ENCODE measurements around the gene IGFBP1. TPM values are rescaled to one million over a fixed set of nuclear protein-coding genes. Genes with fewer than 3 reads are reported as not detected.

IGFBP1 gene
- total RNA-seq, 6 experiments from 2014 or later: not detected

GRCh38 chr7:45909561-45909960 lies 21.3 kb downstream of the IGFBP1 start:
- 0 out of 2 replicates have a peak, but pooled peaks cover 3% of the 10 kb centered on the region for H3K27me3 Mint-ChIP-seq (ENCODE audit: insufficient read depth)
- TF ChIP-seq, protein P1, sequence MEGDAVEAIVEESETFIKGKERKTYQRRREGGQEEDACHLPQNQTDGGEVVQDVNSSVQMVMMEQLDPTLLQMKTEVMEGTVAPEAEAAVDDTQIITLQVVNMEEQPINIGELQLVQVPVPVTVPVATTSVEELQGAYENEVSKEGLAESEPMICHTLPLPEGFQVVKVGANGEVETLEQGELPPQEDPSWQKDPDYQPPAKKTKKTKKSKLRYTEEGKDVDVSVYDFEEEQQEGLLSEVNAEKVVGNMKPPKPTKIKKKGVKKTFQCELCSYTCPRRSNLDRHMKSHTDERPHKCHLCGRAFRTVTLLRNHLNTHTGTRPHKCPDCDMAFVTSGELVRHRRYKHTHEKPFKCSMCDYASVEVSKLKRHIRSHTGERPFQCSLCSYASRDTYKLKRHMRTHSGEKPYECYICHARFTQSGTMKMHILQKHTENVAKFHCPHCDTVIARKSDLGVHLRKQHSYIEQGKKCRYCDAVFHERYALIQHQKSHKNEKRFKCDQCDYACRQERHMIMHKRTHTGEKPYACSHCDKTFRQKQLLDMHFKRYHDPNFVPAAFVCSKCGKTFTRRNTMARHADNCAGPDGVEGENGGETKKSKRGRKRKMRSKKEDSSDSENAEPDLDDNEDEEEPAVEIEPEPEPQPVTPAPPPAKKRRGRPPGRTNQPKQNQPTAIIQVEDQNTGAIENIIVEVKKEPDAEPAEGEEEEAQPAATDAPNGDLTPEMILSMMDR (IDR thresholded peaks at IDR 0.05): no peak
- H3K4me3 Mint-ChIP-seq: no peak overlapping the region
- H3K27ac Mint-ChIP-seq: no peak overlapping the region
- H3K9me3 Mint-ChIP-seq: peaks cover 6% of the 10 kb centered on the region
- peaks cover 33% of the 10 kb centered on the region; the same call in 1 of the 2 replicates for H3K36me3 Mint-ChIP-seq (ENCODE audit: low read depth)
- DNase-seq: no peak
- H3K4me1 Mint-ChIP-seq (ENCODE audit: low read depth): no peaks in the 10 kb centered on the region

DNA sequence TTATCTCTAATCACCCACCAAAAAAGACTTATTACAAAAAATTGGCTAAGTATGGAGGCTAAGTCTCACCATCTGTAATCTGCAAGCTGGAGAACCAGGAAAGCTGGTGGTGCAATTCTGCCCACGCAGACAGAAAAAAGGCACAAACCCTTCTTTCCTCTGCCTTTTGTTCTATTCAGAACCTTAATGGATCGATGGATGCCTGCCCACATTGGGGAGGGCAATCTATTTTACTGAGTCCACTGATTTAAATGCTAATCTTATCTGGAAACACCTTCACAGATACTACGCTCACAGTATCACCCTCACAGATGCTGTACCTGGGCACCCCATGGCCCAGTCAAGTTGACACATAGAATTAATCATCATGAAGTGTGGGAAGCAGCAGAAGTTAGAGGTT lies 22.6 kb downstream of the IGFBP1 start:
- DNase-seq: no peak
- Mint-ChIP-seq H3K9me3 (peaks cover 6% of the 10 kb centered on the region), H3K36me3 (ENCODE audit: low read depth) (peaks cover 40% of the 10 kb centered on the region), H3K27me3 (ENCODE audit: insufficient read depth) (0 out of 2 replicates have a peak, but pooled peaks cover 3% of the 10 kb centered on the region), H3K4me3 (no peak overlapping the region), H3K4me1 (ENCODE audit: low read depth) (peaks cover 2% of the 10 kb centered on the region; the same call in 1 of the 2 replicates), H3K27ac (no peak overlapping the region)
- TF ChIP-seq, protein P1 (IDR thresholded peaks at IDR 0.05): no peak

DNA sequence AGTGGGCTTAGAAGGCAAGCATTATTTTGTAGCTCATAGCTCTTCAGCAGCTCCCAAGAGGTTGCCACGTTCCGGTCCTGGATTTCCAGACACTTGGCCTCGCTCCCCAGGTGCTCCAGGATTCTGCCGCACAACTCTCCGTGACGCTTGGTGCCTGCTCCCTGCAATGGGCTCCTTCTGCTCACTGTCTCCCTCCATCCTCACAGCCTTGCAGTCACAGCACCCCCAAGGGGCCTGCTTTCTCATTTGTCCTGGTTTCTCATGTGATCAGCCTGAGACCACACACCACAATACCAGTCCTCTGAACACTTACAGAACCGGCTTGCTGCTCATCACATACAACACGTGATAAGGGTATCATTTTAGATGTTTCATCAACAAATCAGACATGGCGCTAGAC lies 23.0 kb downstream of the IGFBP1 start:
- TF ChIP-seq, protein P1 (IDR thresholded peaks at IDR 0.05): no peak
- Mint-ChIP-seq H3K4me3 (no peak overlapping the region), H3K4me1 (ENCODE audit: low read depth) (peaks cover 5% of the 10 kb centered on the region; the same call in 1 of the 2 replicates), H3K27ac (no peak overlapping the region; the same call in 1 of the 2 replicates), H3K27me3 (ENCODE audit: insufficient read depth) (0 out of 2 replicates have a peak, but pooled peaks cover 3% of the 10 kb centered on the region), H3K9me3 (peaks cover 6% of the 10 kb centered on the region), H3K36me3 (ENCODE audit: low read depth) (peaks cover 44% of the 10 kb centered on the region)
- no peak for DNase-seq

GRCh38 chr7:45912972-45913371 lies 24.7 kb downstream of the IGFBP1 start:
- peaks cover 15% of the 10 kb centered on the region for H3K4me1 Mint-ChIP-seq (ENCODE audit: low read depth)
- TF ChIP-seq, protein P1 (IDR thresholded peaks at IDR 0.05): no peak
- H3K9me3 Mint-ChIP-seq: peaks cover 6% of the 10 kb centered on the region
- H3K27me3 Mint-ChIP-seq (ENCODE audit: insufficient read depth): 0 out of 2 replicates have a peak, but pooled peaks cover 3% of the 10 kb centered on the region
- H3K36me3 Mint-ChIP-seq (ENCODE audit: low read depth): peaks cover 54% of the 10 kb centered on the region
- H3K27ac Mint-ChIP-seq: no peak overlapping the region
- no peak overlapping the region for H3K4me3 Mint-ChIP-seq
- no peak for DNase-seq

DNA sequence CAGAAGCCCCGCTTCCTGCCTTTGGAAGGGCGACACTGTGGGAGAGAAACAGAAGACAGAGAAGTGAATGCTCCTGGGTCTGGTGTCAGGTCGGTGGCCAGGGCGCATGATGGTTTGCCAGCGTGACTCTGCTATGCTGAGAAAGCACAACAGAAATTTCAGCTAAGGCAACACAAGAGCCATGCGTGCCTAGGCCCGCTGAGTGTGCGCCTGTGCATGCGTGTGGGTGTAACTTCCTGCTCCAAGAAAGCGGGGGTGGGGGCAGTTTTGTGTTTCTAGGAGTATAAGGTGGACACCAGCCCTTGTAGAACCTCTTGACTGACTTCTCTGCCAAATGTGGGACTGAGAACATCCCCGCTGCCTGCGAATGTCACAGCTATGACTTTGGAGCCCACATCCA lies 26.6 kb downstream of the IGFBP1 start:
- TF ChIP-seq, protein P1 (IDR thresholded peaks at IDR 0.05): no peak
- H3K27me3 Mint-ChIP-seq (ENCODE audit: insufficient read depth): no peaks in the 10 kb centered on the region
- H3K4me1 Mint-ChIP-seq (ENCODE audit: low read depth): peaks cover 35% of the 10 kb centered on the region
- no peak overlapping the region for H3K27ac Mint-ChIP-seq
- no peak overlapping the region for H3K4me3 Mint-ChIP-seq
- peaks cover 47% of the 10 kb centered on the region for H3K36me3 Mint-ChIP-seq (ENCODE audit: low read depth)
- DNase-seq: no peak
- H3K9me3 Mint-ChIP-seq: no peaks in the 10 kb centered on the region
